HL-60/S4 treated with phorbol 12-myristate 13-acetate at 8.2 ng/mL for 4 days and 3 days (cell line): ENCODE results near the gene GDF11.

Experiments
- in situ Hi-C: fragments of 300-500 bp; cut with MboI; formaldehyde crosslinking; loops from 2 replicates; pipeline ENCODE4 v1.15.0; 2022; ENCODE audit warnings: low sequenced_read_pairs

GDF11 gene

GRCh38 chr12:55706568-55707218 lies 36.2 kb upstream of the GDF11 start:
- in situ Hi-C loops = no loop called here

- in situ Hi-C loops = no loop called here
Measured at GRCh38 chr12:55707219-55707671, 35.7 kb upstream of the GDF11 start.

GRCh38 chr12:55707841-55708694 lies 34.9 kb upstream of the GDF11 start, which contains the start of gene ITGA7:
ITGA7 (minus strand) TSS chr12:55707904; CDS start chr12:55707682, 222 bp downstream.
- in situ Hi-C loops = no loop called here

GRCh38 chr12:55708695-55709233 lies 34.2 kb upstream of the GDF11 start:
- in situ Hi-C loops = no loop called here

- in situ Hi-C loops = no loop called here
Measured at GRCh38 chr12:55711786-55712553, 31.0 kb upstream of the GDF11 start.

- in situ Hi-C loops = no loop called here
Measured at GRCh38 chr12:55712700-55713415, 30.1 kb upstream of the GDF11 start.

GRCh38 chr12:55713721-55714120 lies 29.2 kb upstream of the GDF11 start:
- in situ Hi-C loops = no loop called here

GRCh38 chr12:55715169-55715764 lies 27.7 kb upstream of the GDF11 start:
- in situ Hi-C loops = no loop called here

- in situ Hi-C loops = no loop called here
Measured at GRCh38 chr12:55715833-55716581, 26.9 kb upstream of the GDF11 start, which contains the start of gene BLOC1S1. BLOC1S1 (plus strand) TSS chr12:55716046; CDS start chr12:55716052, 6 bp downstream.

- in situ Hi-C loops = no loop called here
Measured at GRCh38 chr12:55716582-55716957, 26.4 kb upstream of the GDF11 start.

GRCh38 chr12:55717011-55718007 lies 25.6 kb upstream of the GDF11 start:
- in situ Hi-C loops = no loop called here

- in situ Hi-C loops = no loop called here
Measured at GRCh38 chr12:55718015-55718414, 24.9 kb upstream of the GDF11 start.

- in situ Hi-C loops = no loop called here
Measured at GRCh38 chr12:55718624-55719275, 24.2 kb upstream of the GDF11 start.

GRCh38 chr12:55719371-55719770 lies 23.6 kb upstream of the GDF11 start:
- in situ Hi-C loops = no loop called here

GRCh38 chr12:55720071-55720564 lies 22.8 kb upstream of the GDF11 start, which contains the start of gene RDH5:
RDH5 (plus strand) TSS chr12:55720393; CDS start chr12:55721185, 792 bp downstream.
- in situ Hi-C loops = no loop called here

GRCh38 chr12:55720894-55721444 lies 22.0 kb upstream of the GDF11 start:
- in situ Hi-C loops = no loop called here
